Measurements from ENCODE around the gene ERVFRD-1.

DNA sequence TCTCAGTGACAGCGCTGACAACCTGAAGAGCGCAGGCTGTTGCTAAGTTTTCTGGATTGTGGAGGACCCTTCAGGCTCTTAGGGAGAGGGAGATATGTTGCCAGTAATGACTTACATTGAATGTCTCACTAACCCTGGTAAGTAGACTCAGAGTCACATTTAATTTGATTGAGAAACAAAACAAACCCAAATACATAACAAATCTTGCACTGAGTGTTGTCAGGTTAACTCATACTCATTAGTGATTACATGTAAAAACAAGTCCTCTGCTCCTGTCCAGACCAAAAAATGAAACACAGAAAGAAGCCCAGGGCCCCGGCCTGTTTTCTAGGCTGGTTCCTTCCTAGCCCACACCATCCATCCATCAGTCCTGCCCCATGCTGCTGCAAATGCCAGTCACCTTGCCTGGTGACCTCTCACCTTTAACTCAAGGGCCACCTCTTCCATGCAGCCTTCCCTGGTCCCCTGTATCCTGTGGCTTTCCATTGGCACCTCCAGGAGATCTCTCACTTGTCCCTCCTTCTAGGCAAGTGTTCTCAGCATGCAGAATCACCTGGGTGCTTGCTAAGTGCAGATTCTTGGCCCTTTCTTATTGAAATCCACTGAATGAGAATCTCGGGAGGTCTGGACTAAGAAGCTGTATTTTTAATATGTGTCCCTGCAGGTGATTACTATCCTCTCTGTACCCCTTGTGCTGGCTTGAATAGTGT is 34.7 kb upstream of the ERVFRD-1 start:
- TF ChIP-seq, protein P1, sequence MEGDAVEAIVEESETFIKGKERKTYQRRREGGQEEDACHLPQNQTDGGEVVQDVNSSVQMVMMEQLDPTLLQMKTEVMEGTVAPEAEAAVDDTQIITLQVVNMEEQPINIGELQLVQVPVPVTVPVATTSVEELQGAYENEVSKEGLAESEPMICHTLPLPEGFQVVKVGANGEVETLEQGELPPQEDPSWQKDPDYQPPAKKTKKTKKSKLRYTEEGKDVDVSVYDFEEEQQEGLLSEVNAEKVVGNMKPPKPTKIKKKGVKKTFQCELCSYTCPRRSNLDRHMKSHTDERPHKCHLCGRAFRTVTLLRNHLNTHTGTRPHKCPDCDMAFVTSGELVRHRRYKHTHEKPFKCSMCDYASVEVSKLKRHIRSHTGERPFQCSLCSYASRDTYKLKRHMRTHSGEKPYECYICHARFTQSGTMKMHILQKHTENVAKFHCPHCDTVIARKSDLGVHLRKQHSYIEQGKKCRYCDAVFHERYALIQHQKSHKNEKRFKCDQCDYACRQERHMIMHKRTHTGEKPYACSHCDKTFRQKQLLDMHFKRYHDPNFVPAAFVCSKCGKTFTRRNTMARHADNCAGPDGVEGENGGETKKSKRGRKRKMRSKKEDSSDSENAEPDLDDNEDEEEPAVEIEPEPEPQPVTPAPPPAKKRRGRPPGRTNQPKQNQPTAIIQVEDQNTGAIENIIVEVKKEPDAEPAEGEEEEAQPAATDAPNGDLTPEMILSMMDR (optimal IDR thresholded peaks at IDR 0.05 in 1 of 3, IDR thresholded peaks at IDR 0.05 in 1 of 3, conservative IDR thresholded peaks at IDR 0.05 in 1 of 3; ENCODE audit: extremely low read depth in 1 of 3, insufficient read depth in 2 of 3, low read length in 3 of 3): no peak
- TF ChIP-seq EZH2 (IDR thresholded peaks at IDR 0.05; ENCODE audit: low read length): no peak
